ENCODE data around the gene NTN3.
"Not testable (repeated sequence)": the region's sequence is repeated elsewhere in the genome, so short reads cannot be mapped to it uniquely, and the experiment has no call there.

Gene NTN3

GRCh38 chr16:2466667-2467527, 4.2 kb upstream of the NTN3 start:
- DNase-seq: no peak

- DNase-seq: no peak
Observed at GRCh38 chr16:2467528-2468232, 3.4 kb upstream of the NTN3 start.

GRCh38 chr16:2468233-2468724, 2.8 kb upstream of the NTN3 start:
- no peak for DNase-seq

GRCh38 chr16:2468725-2469398, 2.2 kb upstream of the NTN3 start:
- DNase-seq: peak; percentile 29

- DNase-seq: no peak
Observed at GRCh38 chr16:2469399-2470233, 1.5 kb upstream of the NTN3 start.

GRCh38 chr16:2470234-2470601, 879 bp upstream of the NTN3 start:
- no peak for DNase-seq

- DNase-seq: no peak
Observed at GRCh38 chr16:2470603-2471015, 488 bp upstream of the NTN3 start.

- no peak for DNase-seq
Observed at GRCh38 chr16:2471653-2472487, 773 bp downstream of the NTN3 start.

- no peak for DNase-seq
Observed at GRCh38 chr16:2472488-2472864, 1.4 kb downstream of the NTN3 start.

- DNase-seq: no peak
Observed at GRCh38 chr16:2472885-2473445, 1.9 kb downstream of the NTN3 start.

GRCh38 chr16:2473446-2473926, 2.4 kb downstream of the NTN3 start:
- DNase-seq: no peak

GRCh38 chr16:2473999-2474876, 3.1 kb downstream of the NTN3 start:
- peak; percentile 60 for DNase-seq

- peak; percentile 86 for DNase-seq
Observed at GRCh38 chr16:2474877-2475412, 3.8 kb downstream of the NTN3 start, which contains the start of gene TBC1D24. TSS of gene TBC1D24 (plus strand) at chr16:2475127. CDS start at chr16:2496149, 21,022 bp downstream.

- peak; percentile 14 for DNase-seq
Observed at GRCh38 chr16:2475413-2476344, 4.6 kb downstream of the NTN3 start.

- no peak for DNase-seq
Observed at GRCh38 chr16:2476345-2476720, 5.2 kb downstream of the NTN3 start.

GRCh38 chr16:2476741-2477140, 5.6 kb downstream of the NTN3 start:
- no peak for DNase-seq

- DNase-seq: no peak
Observed at GRCh38 chr16:2477327-2477726, 6.2 kb downstream of the NTN3 start.

GRCh38 chr16:2478279-2478678, 7.2 kb downstream of the NTN3 start:
- no peak for DNase-seq

- DNase-seq: not testable (repeated sequence)
Observed at GRCh38 chr16:2479996-2480395, 8.9 kb downstream of the NTN3 start.

All from CD4-positive, alpha-beta T cell treated with Interferon gamma for 1 hour (primary cell).